ENCODE measurements around the gene CLCN6. TPM values are rescaled to one million over a fixed set of nuclear protein-coding genes. Genes with fewer than 3 reads are reported as not detected.

The CLCN6 gene
- total RNA-seq, 5 donors from 2014 or later (not counting 1 experiment from before 2014, with no cell fraction given), result 17.3 to 23.0 (median 21.3) TPM

GRCh38 chr1:11857164-11857851, 51.3 kb downstream of the CLCN6 start:
- Histone ChIP-seq H3K9me3 (no peaks in the 10 kb centered on the region), H3K36me3 (ENCODE audit: control insufficient read depth in 2 of 2, extremely low read depth in 1 of 2, insufficient read depth in 1 of 2, low read length in 1 of 2) (no peaks in the 10 kb centered on the region), H3K4me3 (ENCODE audit: control insufficient read depth in 1 of 2, extremely low read depth in 1 of 2, low read length in 1 of 2) (no peak overlapping the region), H3K27me3 (replicated peaks in 1 of 2; ENCODE audit: control insufficient read depth in 2 of 2, extremely low read depth in 1 of 2, insufficient read depth in 2 of 2, low read length in 1 of 2) (peaks cover 0 to 67% of the 10 kb centered on the region in 2 experiments), H3K27ac (ENCODE audit: low read length) (no peak overlapping the region), H3K4me1 (ENCODE audit: control insufficient read depth in 1 of 2, extremely low read depth in 1 of 2, insufficient read depth in 2 of 2, low read length in 2 of 2) (peaks cover 0 to 9% of the 10 kb centered on the region in 2 experiments)
- H3K4me3 Mint-ChIP-seq, result no peak overlapping the region
- no peak for DNase-seq
- no peak overlapping the region for H3K27ac Mint-ChIP-seq
- H3K27me3 Mint-ChIP-seq, result peaks cover 51 to 71% of the 10 kb centered on the region in 2 donors
- CTCF ChIA-PET, result no interaction called here
- H3K9me3 Mint-ChIP-seq, result peaks cover 0 to 4% (median 0%) of the 10 kb centered on the region in 3 donors
- peaks cover 0 to 4% (median 2%) of the 10 kb centered on the region in 3 donors for H3K4me1 Mint-ChIP-seq
- ATAC-seq (replicated peaks in 1 of 4), result no peak
- no peaks in the 10 kb centered on the region for H3K36me3 Mint-ChIP-seq
- POLR2A ChIA-PET, result interaction anchor here (0.5 to 0.6 kb wide), 3 partner anchors 28 to 646 kb away, joined by 3 to 4 read pairs (median 3); no protein-coding TSS in a partner anchor
- WGBS (ENCODE audit: insufficient coverage), result 40% methylated on average over 2 of the region's 10 CpGs

GRCh38 chr1:11858158-11858557, 52.2 kb downstream of the CLCN6 start:
- peaks cover 0 to 9% of the 10 kb centered on the region in 2 experiments for H3K4me1 ChIP-seq (ENCODE audit: control insufficient read depth in 1 of 2, extremely low read depth in 1 of 2, insufficient read depth in 2 of 2, low read length in 2 of 2)
- POLR2A ChIA-PET, result interaction anchor here in 1 of 2 donors (0.5 kb wide), 1 partner anchor 646 kb away, joined by 3 read pairs; no protein-coding TSS in a partner anchor
- no peak for ATAC-seq (replicated peaks in 1 of 4)
- H3K27me3 Mint-ChIP-seq, result peaks cover 51 to 74% of the 10 kb centered on the region in 2 donors
- H3K9me3 ChIP-seq, result no peaks in the 10 kb centered on the region
- no peak for DNase-seq
- peaks cover 0 to 69% of the 10 kb centered on the region in 2 experiments for H3K27me3 ChIP-seq (replicated peaks in 1 of 2; ENCODE audit: control insufficient read depth in 2 of 2, extremely low read depth in 1 of 2, insufficient read depth in 2 of 2, low read length in 1 of 2)
- H3K36me3 Mint-ChIP-seq, result no peaks in the 10 kb centered on the region
- no peak overlapping the region for H3K27ac ChIP-seq (ENCODE audit: low read length)
- peaks cover 0 to 4% (median 0%) of the 10 kb centered on the region in 3 donors for H3K9me3 Mint-ChIP-seq
- H3K36me3 ChIP-seq (ENCODE audit: control insufficient read depth in 2 of 2, extremely low read depth in 1 of 2, insufficient read depth in 1 of 2, low read length in 1 of 2), result no peaks in the 10 kb centered on the region
- H3K27ac Mint-ChIP-seq, result no peak overlapping the region
- no peak overlapping the region for H3K4me3 ChIP-seq (ENCODE audit: control insufficient read depth in 1 of 2, extremely low read depth in 1 of 2, low read length in 1 of 2)
- CTCF ChIA-PET, result no interaction called here
- WGBS (ENCODE audit: insufficient coverage), result 80% methylated on average over 13 of the region's 14 CpGs
- H3K4me3 Mint-ChIP-seq, result no peak overlapping the region
- H3K4me1 Mint-ChIP-seq, result peaks cover 0 to 4% (median 2%) of the 10 kb centered on the region in 3 donors

- ChIA-PET POLR2A (no interaction called here), CTCF (interaction anchor here in 1 of 2 donors (0.5 kb wide), 1 partner anchor 514 kb away, joined by 4 read pairs; no protein-coding TSS in a partner anchor)
- ATAC-seq (replicated peaks in 1 of 4) (no peak), DNase-seq (no peak)
- Mint-ChIP-seq H3K4me1 (peaks cover 0 to 4% (median 2%) of the 10 kb centered on the region in 3 donors), H3K27me3 (peaks cover 48 to 72% of the 10 kb centered on the region in 2 donors), H3K4me3 (no peak within 1 kb of the TSS), H3K27ac (no peak within 1 kb of the TSS), H3K36me3 (no peaks in the 10 kb centered on the region), H3K9me3 (peaks cover 0 to 4% (median 0%) of the 10 kb centered on the region in 3 donors)
- Histone ChIP-seq H3K36me3 (ENCODE audit: control insufficient read depth in 2 of 2, extremely low read depth in 1 of 2, insufficient read depth in 1 of 2, low read length in 1 of 2) (no peaks in the 10 kb centered on the region), H3K4me3 (ENCODE audit: control insufficient read depth in 1 of 2, extremely low read depth in 1 of 2, low read length in 1 of 2) (no peak within 1 kb of the TSS), H3K27ac (ENCODE audit: low read length) (no peak within 1 kb of the TSS), H3K4me1 (ENCODE audit: control insufficient read depth in 1 of 2, extremely low read depth in 1 of 2, insufficient read depth in 2 of 2, low read length in 2 of 2) (peaks cover 0 to 9% of the 10 kb centered on the region in 2 experiments), H3K9me3 (no peaks in the 10 kb centered on the region), H3K27me3 (replicated peaks in 1 of 2; ENCODE audit: control insufficient read depth in 2 of 2, extremely low read depth in 1 of 2, insufficient read depth in 2 of 2, low read length in 1 of 2) (peaks cover 0 to 69% of the 10 kb centered on the region in 2 experiments)
- 37% methylated on average over 16 of the region's 16 CpGs for WGBS (ENCODE audit: insufficient coverage)
These were observed 52.6 kb downstream of the CLCN6 start, which contains the start of gene NPPB for GRCh38 chr1:11858613-11858967. TSS of gene NPPB (minus strand) at chr1:11858945. CDS start at chr1:11858833, 112 bp downstream.

- peak; percentile 64 to 89 (median 72) for ATAC-seq (replicated peaks in 1 of 4)
- no peak overlapping the region for H3K27ac Mint-ChIP-seq
- H3K4me3 Mint-ChIP-seq, result no peak overlapping the region
- peaks cover 0 to 9% of the 10 kb centered on the region in 2 experiments for H3K4me1 ChIP-seq (ENCODE audit: control insufficient read depth in 1 of 2, extremely low read depth in 1 of 2, insufficient read depth in 2 of 2, low read length in 2 of 2)
- peaks cover 0 to 4% (median 2%) of the 10 kb centered on the region in 3 donors for H3K4me1 Mint-ChIP-seq
- H3K4me3 ChIP-seq (ENCODE audit: control insufficient read depth in 1 of 2, extremely low read depth in 1 of 2, low read length in 1 of 2), result no peak overlapping the region
- no peak overlapping the region for H3K27ac ChIP-seq (ENCODE audit: low read length)
- peaks cover 46 to 68% of the 10 kb centered on the region in 2 donors for H3K27me3 Mint-ChIP-seq
- H3K27me3 ChIP-seq (replicated peaks in 1 of 2; ENCODE audit: control insufficient read depth in 2 of 2, extremely low read depth in 1 of 2, insufficient read depth in 2 of 2, low read length in 1 of 2), result peaks cover 0 to 66% of the 10 kb centered on the region in 2 experiments
- no peaks in the 10 kb centered on the region for H3K36me3 Mint-ChIP-seq
- no peaks in the 10 kb centered on the region for H3K36me3 ChIP-seq (ENCODE audit: control insufficient read depth in 2 of 2, extremely low read depth in 1 of 2, insufficient read depth in 1 of 2, low read length in 1 of 2)
- 8% methylated on average over 42 of the region's 53 CpGs for WGBS (ENCODE audit: insufficient coverage)
- DNase-seq, result peak; percentile 31 to 80 (median 66)
- peaks cover 0 to 4% (median 0%) of the 10 kb centered on the region in 3 donors for H3K9me3 Mint-ChIP-seq
- CTCF ChIA-PET, result interaction anchor here in 1 of 2 donors (0.5 kb wide), 1 partner anchor 514 kb away, joined by 4 read pairs; no protein-coding TSS in a partner anchor
- POLR2A ChIA-PET, result no interaction called here
- no peaks in the 10 kb centered on the region for H3K9me3 ChIP-seq
These were observed 53.2 kb downstream of the CLCN6 start for GRCh38 chr1:11858968-11859871.

GRCh38 chr1:11860083-11860482, 54.1 kb downstream of the CLCN6 start:
- Histone ChIP-seq H3K27me3 (replicated peaks in 1 of 2; ENCODE audit: control insufficient read depth in 2 of 2, extremely low read depth in 1 of 2, insufficient read depth in 2 of 2, low read length in 1 of 2) (peaks cover 0 to 60% of the 10 kb centered on the region in 2 experiments), H3K4me1 (ENCODE audit: control insufficient read depth in 1 of 2, extremely low read depth in 1 of 2, insufficient read depth in 2 of 2, low read length in 2 of 2) (peaks cover 0 to 9% of the 10 kb centered on the region in 2 experiments), H3K9me3 (no peaks in the 10 kb centered on the region), H3K4me3 (ENCODE audit: control insufficient read depth in 1 of 2, extremely low read depth in 1 of 2, low read length in 1 of 2) (no peak overlapping the region), H3K27ac (ENCODE audit: low read length) (no peak overlapping the region), H3K36me3 (ENCODE audit: control insufficient read depth in 2 of 2, extremely low read depth in 1 of 2, insufficient read depth in 1 of 2, low read length in 1 of 2) (no peaks in the 10 kb centered on the region)
- no peak for DNase-seq
- WGBS (ENCODE audit: insufficient coverage), result no CpG with 5 or more reads among the region's 2 CpGs
- POLR2A ChIA-PET, result no interaction called here
- H3K4me3 Mint-ChIP-seq, result no peak overlapping the region
- peaks cover 39 to 67% of the 10 kb centered on the region in 2 donors for H3K27me3 Mint-ChIP-seq
- H3K4me1 Mint-ChIP-seq, result peaks cover 0 to 4% (median 2%) of the 10 kb centered on the region in 3 donors
- no peaks in the 10 kb centered on the region for H3K36me3 Mint-ChIP-seq
- no peak overlapping the region for H3K27ac Mint-ChIP-seq
- H3K9me3 Mint-ChIP-seq, result peaks cover 0 to 4% (median 0%) of the 10 kb centered on the region in 3 donors
- CTCF ChIA-PET, result no interaction called here
- no peak for ATAC-seq (replicated peaks in 1 of 4)

GRCh38 chr1:11860587-11860986, 54.6 kb downstream of the CLCN6 start:
- Histone ChIP-seq H3K27ac (ENCODE audit: low read length) (no peak overlapping the region), H3K27me3 (replicated peaks in 1 of 2; ENCODE audit: control insufficient read depth in 2 of 2, extremely low read depth in 1 of 2, insufficient read depth in 2 of 2, low read length in 1 of 2) (peaks cover 0 to 57% of the 10 kb centered on the region in 2 experiments), H3K4me1 (ENCODE audit: control insufficient read depth in 1 of 2, extremely low read depth in 1 of 2, insufficient read depth in 2 of 2, low read length in 2 of 2) (peaks cover 0 to 9% of the 10 kb centered on the region in 2 experiments), H3K4me3 (ENCODE audit: control insufficient read depth in 1 of 2, extremely low read depth in 1 of 2, low read length in 1 of 2) (no peak overlapping the region), H3K36me3 (ENCODE audit: control insufficient read depth in 2 of 2, extremely low read depth in 1 of 2, insufficient read depth in 1 of 2, low read length in 1 of 2) (no peaks in the 10 kb centered on the region), H3K9me3 (no peaks in the 10 kb centered on the region)
- 85% methylated on average over 1 of the region's 1 CpG for WGBS (ENCODE audit: insufficient coverage)
- ChIA-PET CTCF (interaction anchor here in 1 of 2 donors (0.7 kb wide), 1 partner anchor 9 kb away, joined by 4 read pairs; no protein-coding TSS in a partner anchor), POLR2A (no interaction called here)
- Mint-ChIP-seq H3K9me3 (peaks cover 0 to 4% (median 0%) of the 10 kb centered on the region in 3 donors), H3K27ac (no peak overlapping the region), H3K27me3 (peaks cover 39 to 67% of the 10 kb centered on the region in 2 donors), H3K4me3 (no peak overlapping the region), H3K36me3 (no peaks in the 10 kb centered on the region), H3K4me1 (peaks cover 0 to 4% (median 2%) of the 10 kb centered on the region in 3 donors)
- DNase-seq, result no peak
- ATAC-seq (replicated peaks in 1 of 4), result no peak
